Mucosa of descending colon (tissue), 3 donors: ENCODE data around the gene STXBP6. TPM values are rescaled to one million over a fixed set of nuclear protein-coding genes. Genes with fewer than 3 reads are reported as not detected.

Source experiments
- ATAC-seq: fragments of 200-7000 bp; cut with Tn5 transposase; one replicate; pipeline ENCODE4 v1.9.1; 2020; ENCODE audit warnings: mild to moderate bottlenecking, moderate library complexity
- DNase-seq, 3 donors: peaks; one replicate each; pipeline ENCODE4 v3.0.0-alpha.2; 2020
- H3K36me3 ChIP-seq: fragments of 200-600 bp; one replicate; pipeline ENCODE4 v1.8.0; 2021; ENCODE audit warnings: low read depth, mild to moderate bottlenecking
- H3K4me1 ChIP-seq: fragments of 200-600 bp; one replicate; pipeline ENCODE4 v1.8.0; 2021; ENCODE audit warnings: low read depth, mild to moderate bottlenecking
- H3K4me3 ChIP-seq: fragments of 200-600 bp; one replicate; pipeline ENCODE4 v1.8.0; 2021; ENCODE audit warnings: mild to moderate bottlenecking
- H3K9me3 ChIP-seq: fragments of 200-600 bp; one replicate; pipeline ENCODE4 v1.8.0; 2021; ENCODE audit warnings: mild to moderate bottlenecking
- intact Hi-C, 2 donors: fragments of 100-400 bp; cut with DNase I in 1 of 2; cut with micrococcal nuclease in 1 of 2; formaldehyde crosslinking; loops; one replicate each; pipeline versions ENCODE4 v1.11.0 to v1.11.1; 2022; cut with DNase I, micrococcal nuclease
- total RNA-seq, 3 donors: library from RNA; stranded (reverse); fragmentation: NEBNext Ultra II Directional in 2 of 3; extraction: Animal tissue kit (Norgen Biotek cat#: 25700) in 2 of 3; gene quantifications; one replicate each; pipeline versions ENCODE4 v1.2.1 to v1.2.4, GENCODE V29; 2021 to 2023
- TF ChIP-seq, protein P1 (sequence below): fragments of 200-600 bp; IDR thresholded peaks from one replicate; pipeline ENCODE4 v1.8.0; 2022; ENCODE audit warnings: antibody characterized with exemption, mild to moderate bottlenecking
- donor health status: DM: no; HTN: no; CAD: no; lungs with moderate emphysema.
- donor health status: DM: no; HTN: no; CAD: no.
- donor health status: DM: no; HTN: yes; CAD: no.

STXBP6 gene
- total RNA-seq, 3 donors from 2014 or later: 10.9 to 25.9 (median 19.8) TPM

DNA sequence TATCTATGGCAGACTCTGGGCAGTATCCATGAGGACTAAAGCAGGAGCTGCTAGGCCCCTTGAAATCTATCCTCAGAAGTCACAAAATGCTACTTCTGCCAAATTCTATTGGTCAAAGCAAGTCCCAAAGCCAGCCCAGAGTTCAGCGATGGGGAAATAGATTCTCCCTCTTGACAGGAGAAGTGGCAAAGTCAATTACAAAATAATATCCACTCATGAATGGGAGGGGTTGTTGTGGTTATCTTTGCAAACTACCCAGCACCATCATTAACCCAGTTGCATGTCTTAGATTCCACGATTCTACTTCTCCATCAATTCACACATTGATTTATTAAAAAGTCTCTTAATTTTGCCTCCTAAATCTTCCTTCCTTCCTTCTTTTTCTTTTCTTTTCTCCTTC lies 30.7 kb upstream of the STXBP6 start:
- Histone ChIP-seq H3K4me3 (no peak overlapping the region), H3K36me3 (no peaks in the 10 kb centered on the region), H3K4me1 (no peaks in the 10 kb centered on the region), H3K9me3 (no peaks in the 10 kb centered on the region)
- ATAC-seq (no peak), DNase-seq (no peak)
- intact Hi-C loops: no loop called here
- TF ChIP-seq, protein P1, sequence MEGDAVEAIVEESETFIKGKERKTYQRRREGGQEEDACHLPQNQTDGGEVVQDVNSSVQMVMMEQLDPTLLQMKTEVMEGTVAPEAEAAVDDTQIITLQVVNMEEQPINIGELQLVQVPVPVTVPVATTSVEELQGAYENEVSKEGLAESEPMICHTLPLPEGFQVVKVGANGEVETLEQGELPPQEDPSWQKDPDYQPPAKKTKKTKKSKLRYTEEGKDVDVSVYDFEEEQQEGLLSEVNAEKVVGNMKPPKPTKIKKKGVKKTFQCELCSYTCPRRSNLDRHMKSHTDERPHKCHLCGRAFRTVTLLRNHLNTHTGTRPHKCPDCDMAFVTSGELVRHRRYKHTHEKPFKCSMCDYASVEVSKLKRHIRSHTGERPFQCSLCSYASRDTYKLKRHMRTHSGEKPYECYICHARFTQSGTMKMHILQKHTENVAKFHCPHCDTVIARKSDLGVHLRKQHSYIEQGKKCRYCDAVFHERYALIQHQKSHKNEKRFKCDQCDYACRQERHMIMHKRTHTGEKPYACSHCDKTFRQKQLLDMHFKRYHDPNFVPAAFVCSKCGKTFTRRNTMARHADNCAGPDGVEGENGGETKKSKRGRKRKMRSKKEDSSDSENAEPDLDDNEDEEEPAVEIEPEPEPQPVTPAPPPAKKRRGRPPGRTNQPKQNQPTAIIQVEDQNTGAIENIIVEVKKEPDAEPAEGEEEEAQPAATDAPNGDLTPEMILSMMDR: no peak

DNA sequence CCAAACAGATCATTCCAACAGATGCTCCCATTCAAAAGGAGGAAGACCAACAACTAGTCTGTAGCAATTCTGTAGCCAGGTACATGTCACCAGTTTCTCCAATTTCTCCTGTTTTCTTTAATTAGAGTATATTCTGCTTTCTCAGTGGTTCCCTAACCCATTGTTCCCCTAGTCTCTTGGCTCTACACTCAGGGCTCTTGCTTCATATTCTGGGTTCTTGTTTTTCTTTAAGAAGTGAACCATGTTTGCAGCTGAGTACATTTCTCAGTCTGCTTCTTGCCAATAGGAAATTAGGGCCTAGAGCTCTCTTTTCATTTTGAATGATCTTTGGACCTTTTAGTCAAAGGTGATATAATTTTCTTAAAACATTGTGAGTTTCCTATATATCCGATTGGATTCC lies 29.4 kb upstream of the STXBP6 start:
- no peaks in the 10 kb centered on the region for H3K4me1 ChIP-seq
- H3K9me3 ChIP-seq: no peaks in the 10 kb centered on the region
- no peak for DNase-seq
- H3K4me3 ChIP-seq: no peak overlapping the region
- intact Hi-C loops: no loop called here
- H3K36me3 ChIP-seq: no peaks in the 10 kb centered on the region
- TF ChIP-seq, protein P1: no peak
- ATAC-seq: no peak

DNA sequence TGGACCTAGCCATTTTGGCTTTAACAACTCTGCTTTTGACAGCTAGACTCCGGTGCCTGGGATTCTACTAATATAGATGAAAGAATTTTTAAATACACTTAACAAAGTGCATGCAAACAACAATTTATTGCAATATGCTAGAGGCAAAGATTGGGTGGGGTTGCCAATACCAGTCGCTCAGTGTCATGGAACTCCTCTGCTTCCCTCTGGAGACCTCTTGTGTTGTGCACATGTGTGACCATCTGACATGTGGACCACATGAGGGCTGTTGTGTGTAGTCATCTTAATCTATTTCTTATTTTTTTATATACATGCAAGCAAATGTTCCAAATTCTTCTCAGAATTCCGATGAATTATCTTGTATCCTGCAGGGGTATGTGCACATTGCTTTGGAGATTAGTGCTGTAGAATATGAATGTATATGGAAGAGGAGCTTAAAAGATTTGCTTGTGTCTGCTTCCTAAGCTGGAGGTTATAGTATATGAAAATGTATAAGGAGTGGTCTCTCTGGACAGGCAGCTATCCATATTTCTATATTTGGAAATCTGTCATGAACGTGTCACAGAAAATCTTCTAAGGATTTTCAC lies 24.2 kb upstream of the STXBP6 start:
- H3K4me3 ChIP-seq: no peak overlapping the region
- no peaks in the 10 kb centered on the region for H3K4me1 ChIP-seq
- ATAC-seq (no peak), DNase-seq (no peak)
- TF ChIP-seq, protein P1: no peak
- no peaks in the 10 kb centered on the region for H3K9me3 ChIP-seq
- H3K36me3 ChIP-seq: no peaks in the 10 kb centered on the region
- intact Hi-C loops: no loop called here

DNA sequence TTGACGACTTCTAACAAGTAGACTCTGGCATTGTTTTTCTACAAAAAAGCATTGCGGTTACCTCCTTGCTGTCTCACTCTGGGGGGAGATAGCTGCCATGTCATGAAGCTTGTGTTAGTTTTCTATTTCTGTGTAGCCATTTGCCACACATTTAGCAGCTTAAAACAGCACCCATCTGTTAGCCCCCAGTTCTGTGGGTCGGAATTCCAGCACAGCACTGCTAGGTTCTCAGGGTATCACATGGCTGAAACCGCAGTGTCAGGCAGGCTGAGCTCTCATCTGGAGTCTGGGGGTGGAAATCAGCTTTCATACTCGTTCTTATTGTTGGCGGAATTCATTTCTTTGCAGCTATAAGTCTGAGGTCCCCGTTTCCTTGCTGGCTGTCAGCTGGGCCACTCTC lies 19.9 kb upstream of the STXBP6 start:
- Histone ChIP-seq H3K9me3 (no peaks in the 10 kb centered on the region), H3K4me3 (no peak overlapping the region), H3K36me3 (no peaks in the 10 kb centered on the region), H3K4me1 (no peaks in the 10 kb centered on the region)
- intact Hi-C loops: no loop called here
- DNase-seq: no peak
- no peak for ATAC-seq
- TF ChIP-seq, protein P1: no peak

DNA sequence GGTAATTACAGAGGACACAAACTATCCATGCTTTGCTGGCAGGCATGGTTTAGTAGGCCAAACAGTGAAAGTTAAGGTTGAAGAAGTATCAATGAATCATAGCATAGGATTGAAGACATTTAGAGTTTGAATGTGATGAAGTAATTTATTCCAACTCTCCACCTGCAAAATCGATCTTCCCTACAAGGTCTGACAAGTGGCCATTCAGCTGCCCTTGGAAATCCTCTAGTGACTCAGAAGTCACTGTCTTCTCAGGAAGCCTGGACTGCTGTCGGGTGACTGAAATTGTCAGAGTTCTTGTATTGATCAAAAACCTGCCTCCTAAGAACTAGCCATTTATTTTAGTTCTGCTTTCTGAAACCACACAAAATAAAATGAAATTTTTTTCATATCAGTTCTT lies 17.7 kb upstream of the STXBP6 start:
- ATAC-seq (no peak), DNase-seq (no peak)
- no peaks in the 10 kb centered on the region for H3K36me3 ChIP-seq
- H3K4me1 ChIP-seq: no peaks in the 10 kb centered on the region
- TF ChIP-seq, protein P1: no peak
- no peak overlapping the region for H3K4me3 ChIP-seq
- intact Hi-C loops: no loop called here
- no peaks in the 10 kb centered on the region for H3K9me3 ChIP-seq

DNA sequence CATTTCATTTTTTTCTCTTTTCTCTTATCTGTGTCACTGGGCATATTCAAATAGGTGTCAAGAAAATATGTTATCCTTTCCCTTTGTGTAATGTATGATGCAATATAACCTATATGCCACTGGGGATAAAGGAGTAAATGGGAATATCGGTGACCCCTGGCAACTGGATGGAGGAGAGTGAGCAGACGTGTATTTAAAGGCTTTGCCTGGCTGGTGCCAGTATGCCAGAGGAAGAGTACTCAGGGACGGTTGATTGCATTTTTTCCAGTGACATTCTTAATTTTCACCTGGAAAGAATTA lies 12.0 kb upstream of the STXBP6 start:
- Histone ChIP-seq H3K36me3 (no peaks in the 10 kb centered on the region), H3K4me1 (no peaks in the 10 kb centered on the region), H3K9me3 (no peaks in the 10 kb centered on the region), H3K4me3 (no peak overlapping the region)
- TF ChIP-seq, protein P1: no peak
- no peak for DNase-seq
- ATAC-seq: no peak
- intact Hi-C loops: no loop called here
